K562 (cell line): ENCODE measurements around the gene ING4. TPM values are rescaled to one million over a fixed set of nuclear protein-coding genes. Genes with fewer than 3 reads are reported as not detected.

ENCODE experiments used
- BACH1 ChIP-seq: fragments of 200-800 bp; sonication (Bioruptor generic); IDR thresholded peaks from 2 replicates; pipeline ENCODE4 v1.6.1; 2016; ENCODE audit warnings: missing genetic modification characterization, missing compliant biosample characterization
- GTF2F1 ChIP-seq: IDR thresholded peaks from 2 replicates; pipeline ENCODE4 v1.6.1; 2011; ENCODE audit warnings: low read depth, low read length, improper control_type of control experiment
- HNRNPK ChIP-seq: fragments of 200-400 bp; formaldehyde crosslinking; IDR thresholded peaks from one replicate; pipeline ENCODE4 v1.6.1; 2018; ENCODE audit warnings: mild to moderate bottlenecking, low read depth, low read length; ENCODE audit not compliant: poor library complexity, severe bottlenecking
- KLF6 ChIP-seq: fragments of 250-450 bp; sonication (Bioruptor Pico); IDR thresholded peaks from 2 replicates; pipeline ENCODE4 v1.4.0; 2020; ENCODE audit warnings: mild to moderate bottlenecking, moderate library complexity, borderline replicate concordance
- MAFF ChIP-seq: IDR thresholded peaks from 2 replicates; pipeline ENCODE4 v1.6.1; 2012; ENCODE audit warnings: low read length, improper control_type of control experiment
- NELFE ChIP-seq: IDR thresholded peaks from 2 replicates; pipeline ENCODE4 v1.6.1; 2011; ENCODE audit warnings: mild to moderate bottlenecking; ENCODE audit not compliant: insufficient read depth, insufficient read length
- NONO ChIP-seq, 2 experiments: fragments of 200-400 bp in 1 of 2; fragments of 450-650 bp in 1 of 2; formaldehyde crosslinking in 1 of 2; IDR thresholded peaks; 2 replicates each; pipeline ENCODE4 v1.6.1; 2017; ENCODE audit warnings: low read depth in 2 of 2, mild to moderate bottlenecking in 2 of 2, moderate library complexity in 2 of 2, low read length in 1 of 2
- RBM15 ChIP-seq: fragments of 200-400 bp; formaldehyde crosslinking; IDR thresholded peaks from 2 replicates; pipeline ENCODE4 v1.6.1; 2018; ENCODE audit warnings: mild to moderate bottlenecking, low read length, moderate library complexity; ENCODE audit not compliant: insufficient read depth
- SAFB ChIP-seq: fragments of 200-400 bp; formaldehyde crosslinking; IDR thresholded peaks from 2 replicates; pipeline ENCODE4 v1.6.1; 2017; ENCODE audit warnings: low read depth, low read length, borderline replicate concordance
- TARDBP ChIP-seq: fragments of 450-650 bp; IDR thresholded peaks from 2 replicates; pipeline ENCODE4 v1.6.1; 2016
- TEAD1 ChIP-seq, 2 experiments: fragments of 450-650 bp in 1 of 2; sonication (generic) in 1 of 2; formaldehyde crosslinking; IDR thresholded peaks; 2 replicates each; pipeline versions ENCODE4 v1.4.0 to v1.8.0; 2020 to 2022; ENCODE audit warnings: mild to moderate bottlenecking in 2 of 2, missing genetic modification reagents in 1 of 2
- ZNF212 ChIP-seq: fragments of 450-650 bp; formaldehyde crosslinking; IDR thresholded peaks from 2 replicates; pipeline ENCODE4 v1.4.0; 2020; ENCODE audit warnings: mild to moderate bottlenecking
- ZNF224 ChIP-seq: sonication (generic); formaldehyde crosslinking; IDR thresholded peaks from 2 replicates; pipeline ENCODE4 v1.8.0; 2022; ENCODE audit warnings: mild to moderate bottlenecking, missing genetic modification reagents
- ZNF324 ChIP-seq: fragments of 250-450 bp; sonication (Bioruptor Pico); IDR thresholded peaks from 2 replicates; pipeline ENCODE4 v1.4.0; 2020; ENCODE audit warnings: mild to moderate bottlenecking
- ZNF79 ChIP-seq: fragments of 250-450 bp; sonication (Bioruptor Pico); IDR thresholded peaks from 2 replicates; pipeline ENCODE4 v1.4.0; 2020; ENCODE audit warnings: low read depth, mild to moderate bottlenecking, moderate library complexity
- polyA plus RNA-seq, 8 experiments: library from polyadenylated mRNA; depleted of rRNA in 4 of 8; stranded (reverse) in 5 of 8; unstranded in 3 of 8; fragments of >200 nt; fragmentation: Nextera tagmentation in 2 of 8; fragmentation: Illumina TruSeq in 1 of 8; extraction: Ambion mirVana in 2 of 8; extraction: Trizol in 1 of 8; gene quantifications; 2 replicates each; pipeline versions ENCODE4 v1.2.1 to v1.2.3, GENCODE V29; 2011 to 2014; ENCODE audit warnings: inconsistent platforms in 1 of 8, missing spikeins in 1 of 8
- total RNA-seq, 7 experiments: library from RNA; depleted of rRNA in 6 of 7; stranded (reverse); fragments of >200 nt in 6 of 7; fragmentation: Illumina TruSeq in 2 of 7; extraction: Trizol in 2 of 7; gene quantifications; 2 replicates each; pipeline versions ENCODE4 v1.2.1 to v1.2.3, GENCODE V29; 2011 to 2021; ENCODE audit warnings: low replicate concordance in 1 of 7
- TF ChIP-seq, protein P1 (sequence below): fragments of 450-650 bp; IDR thresholded peaks from 2 replicates; pipeline ENCODE4 v1.6.1; 2016; ENCODE audit warnings: missing biosample characterization, missing genetic modification characterization
- TF ChIP-seq, protein P2 (sequence below): fragments of 250-450 bp; sonication (Bioruptor Pico); IDR thresholded peaks from 2 replicates; pipeline ENCODE4 v1.8.0; 2021; ENCODE audit warnings: borderline replicate concordance, mild to moderate bottlenecking, moderate library complexity; ENCODE audit not compliant: poor library complexity, severe bottlenecking
- TF ChIP-seq, protein P3 (sequence below): fragments of 450-650 bp; formaldehyde crosslinking; IDR thresholded peaks from 2 replicates; pipeline ENCODE4 v1.4.0; 2022; ENCODE audit warnings: missing genetic modification characterization

Gene ING4
- total and polyA plus RNA-seq, 9 of the 15 experiments (the other 6 are each of a cell fraction or from before 2014, with no cell fraction given), result 6.6 to 30.2 (median 15.7) TPM

DNA sequence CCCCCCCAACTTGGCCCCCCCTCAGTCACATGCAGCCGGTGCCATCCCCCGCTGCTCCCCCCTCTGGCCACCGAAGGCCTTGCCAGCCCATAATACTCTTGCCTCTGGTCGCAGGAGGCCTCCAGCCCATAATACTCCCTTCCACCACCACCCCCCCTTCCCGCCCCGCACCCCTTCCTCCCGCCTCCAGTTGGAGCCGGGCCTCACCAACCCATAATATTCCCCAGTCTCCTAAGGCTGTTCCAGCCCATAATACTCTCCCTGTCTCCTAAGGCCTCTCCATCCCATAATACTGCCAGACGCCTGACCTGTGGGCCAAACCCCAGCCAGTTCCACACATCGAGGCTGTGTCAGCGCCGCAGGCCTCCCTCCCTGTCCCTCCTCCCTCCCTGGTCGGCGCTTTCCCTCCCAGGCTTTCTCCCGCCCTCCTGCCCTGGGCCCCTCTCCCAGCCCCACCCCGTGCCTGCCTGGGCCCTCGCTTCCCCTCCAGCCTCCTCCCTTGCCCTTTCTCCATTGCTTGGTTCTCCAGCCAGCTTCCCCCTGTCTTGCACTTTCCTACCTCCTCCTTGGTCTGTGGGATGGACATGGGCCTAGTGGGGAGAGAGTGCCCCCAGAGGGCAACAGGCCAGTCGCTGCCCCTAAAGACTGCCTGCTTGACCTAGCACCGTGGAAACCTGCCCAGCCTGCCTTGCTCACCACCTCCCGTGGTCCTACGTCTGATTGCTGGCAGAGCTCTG is 49.0 kb downstream of the ING4 start (continued):
- TF ChIP-seq, protein P1, sequence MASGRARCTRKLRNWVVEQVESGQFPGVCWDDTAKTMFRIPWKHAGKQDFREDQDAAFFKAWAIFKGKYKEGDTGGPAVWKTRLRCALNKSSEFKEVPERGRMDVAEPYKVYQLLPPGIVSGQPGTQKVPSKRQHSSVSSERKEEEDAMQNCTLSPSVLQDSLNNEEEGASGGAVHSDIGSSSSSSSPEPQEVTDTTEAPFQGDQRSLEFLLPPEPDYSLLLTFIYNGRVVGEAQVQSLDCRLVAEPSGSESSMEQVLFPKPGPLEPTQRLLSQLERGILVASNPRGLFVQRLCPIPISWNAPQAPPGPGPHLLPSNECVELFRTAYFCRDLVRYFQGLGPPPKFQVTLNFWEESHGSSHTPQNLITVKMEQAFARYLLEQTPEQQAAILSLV (tag), result no peak
- TF ChIP-seq GTF2F1 (no peak), MAFF (no peak), ZNF79 (no peak), KLF6 (CRISPR knock-in tag) (no peak; the same call in 1 of the 2 replicates), SAFB (no peak), TEAD1 (CRISPR knock-in tag; IDR thresholded peaks at IDR 0.05) (peak in 1 of 2 experiments; percentile 43; a peak in 1 of 4 replicates), ZNF224 (CRISPR knock-in tag) (no peak), NONO (IDR thresholded peaks at IDR 0.05; ENCODE audit: low read depth in 2 of 2, low read length in 1 of 2) (no peak), TARDBP (peak; percentile 81), ZNF212 (CRISPR knock-in tag) (no peak), RBM15 (no peak), HNRNPK (no peak), BACH1 (tag) (no peak; the same call in 1 of the 2 replicates), NELFE (no peak), ZNF324 (CRISPR knock-in tag) (no peak)
- TF ChIP-seq, protein P2, sequence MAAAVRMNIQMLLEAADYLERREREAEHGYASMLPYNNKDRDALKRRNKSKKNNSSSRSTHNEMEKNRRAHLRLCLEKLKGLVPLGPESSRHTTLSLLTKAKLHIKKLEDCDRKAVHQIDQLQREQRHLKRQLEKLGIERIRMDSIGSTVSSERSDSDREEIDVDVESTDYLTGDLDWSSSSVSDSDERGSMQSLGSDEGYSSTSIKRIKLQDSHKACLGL (CRISPR knock-in tag), result no peak
- TF ChIP-seq, protein P3, sequence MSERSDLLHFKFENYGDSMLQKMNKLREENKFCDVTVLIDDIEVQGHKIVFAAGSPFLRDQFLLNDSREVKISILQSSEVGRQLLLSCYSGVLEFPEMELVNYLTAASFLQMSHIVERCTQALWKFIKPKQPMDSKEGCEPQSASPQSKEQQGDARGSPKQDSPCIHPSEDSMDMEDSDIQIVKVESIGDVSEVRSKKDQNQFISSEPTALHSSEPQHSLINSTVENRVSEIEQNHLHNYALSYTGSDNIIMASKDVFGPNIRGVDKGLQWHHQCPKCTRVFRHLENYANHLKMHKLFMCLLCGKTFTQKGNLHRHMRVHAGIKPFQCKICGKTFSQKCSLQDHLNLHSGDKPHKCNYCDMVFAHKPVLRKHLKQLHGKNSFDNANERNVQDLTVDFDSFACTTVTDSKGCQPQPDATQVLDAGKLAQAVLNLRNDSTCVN (CRISPR knock-in tag), result peak; percentile 43; the same call in 1 of the 2 replicates
